HK-2 (cell line): ENCODE results near the gene KCNE5.
A peak's percentile ranks its signal among the peaks of the same experiment; 100 is the strongest.
"Not testable (repeated sequence)": the region's sequence is repeated elsewhere in the genome, so short reads cannot be mapped to it uniquely, and the experiment has no call there.

Experiments used
- DNase-seq: peaks from one replicate; pipeline ENCODE4 v3.0.0-alpha.2; 2018; ENCODE audit not compliant: unreplicated experiment

Gene KCNE5

GRCh38 chrX:109624641-109625616 is at the start of gene KCNE5:
Gene KCNE5 (minus strand): TSS chrX:109625172. CDS start chrX:109625020, 152 bp downstream.
- no peak for DNase-seq

GRCh38 chrX:109672239-109672638 is 47.3 kb upstream of the KCNE5 start:
- no peak for DNase-seq

GRCh38 chrX:109671170-109671569 is 46.2 kb upstream of the KCNE5 start:
- DNase-seq: not testable (repeated sequence)

- DNase-seq: no peak
Observed at GRCh38 chrX:109667986-109668385, 43.0 kb upstream of the KCNE5 start.

- DNase-seq: no peak
Observed at GRCh38 chrX:109660435-109661143, 35.6 kb upstream of the KCNE5 start.

GRCh38 chrX:109658391-109658790 is 33.4 kb upstream of the KCNE5 start:
- DNase-seq: no peak

GRCh38 chrX:109657364-109657763 is 32.4 kb upstream of the KCNE5 start:
- not testable (repeated sequence) for DNase-seq

GRCh38 chrX:109656774-109657173 is 31.8 kb upstream of the KCNE5 start:
- no peak for DNase-seq

GRCh38 chrX:109655502-109656201 is 30.7 kb upstream of the KCNE5 start:
- DNase-seq: no peak

- DNase-seq: no peak
Observed at GRCh38 chrX:109654516-109655109, 29.6 kb upstream of the KCNE5 start.

- not testable (repeated sequence) for DNase-seq
Observed at GRCh38 chrX:109644671-109645070, 19.7 kb upstream of the KCNE5 start.

- DNase-seq: no peak
Observed at GRCh38 chrX:109643687-109644086, 18.7 kb upstream of the KCNE5 start.

GRCh38 chrX:109638158-109638557 is 13.2 kb upstream of the KCNE5 start:
- DNase-seq: no peak

GRCh38 chrX:109637477-109637876 is 12.5 kb upstream of the KCNE5 start:
- DNase-seq: not testable (repeated sequence)

GRCh38 chrX:109635146-109635545 is 10.2 kb upstream of the KCNE5 start:
- peak; percentile 6 for DNase-seq

- no peak for DNase-seq
Observed at GRCh38 chrX:109632906-109633504, 8.0 kb upstream of the KCNE5 start.

- DNase-seq: no peak
Observed at GRCh38 chrX:109629310-109629709, 4.3 kb upstream of the KCNE5 start.

- no peak for DNase-seq
Observed at GRCh38 chrX:109626637-109627036, 1.7 kb upstream of the KCNE5 start.

GRCh38 chrX:109623997-109624396 is 975 bp downstream of the KCNE5 start:
- DNase-seq: no peak

- DNase-seq: no peak
Observed at GRCh38 chrX:109622270-109622669, 2.7 kb downstream of the KCNE5 start.

GRCh38 chrX:109619771-109620170 is 5.2 kb downstream of the KCNE5 start:
- DNase-seq: no peak
